ENCODE results near the gene RAB27A.

- no peak for TF ChIP-seq CTCF (IDR thresholded peaks at IDR 0.05)
- TF ChIP-seq POLR2A (IDR thresholded peaks at IDR 0.05), result no peak
Measured at GRCh38 chr15:55297315-55297714, 7.7 kb upstream of the RAB27A start.
